NCI-H2227 treated with DMSO at 0.1 percent for 48 hours (cell line): ENCODE data around the gene SLCO2A1.

Experiments
- DNase-seq: peaks from one replicate; lab custom pipeline; 2025; lab: John Stamatoyannopoulos, UW

SLCO2A1 gene

DNA sequence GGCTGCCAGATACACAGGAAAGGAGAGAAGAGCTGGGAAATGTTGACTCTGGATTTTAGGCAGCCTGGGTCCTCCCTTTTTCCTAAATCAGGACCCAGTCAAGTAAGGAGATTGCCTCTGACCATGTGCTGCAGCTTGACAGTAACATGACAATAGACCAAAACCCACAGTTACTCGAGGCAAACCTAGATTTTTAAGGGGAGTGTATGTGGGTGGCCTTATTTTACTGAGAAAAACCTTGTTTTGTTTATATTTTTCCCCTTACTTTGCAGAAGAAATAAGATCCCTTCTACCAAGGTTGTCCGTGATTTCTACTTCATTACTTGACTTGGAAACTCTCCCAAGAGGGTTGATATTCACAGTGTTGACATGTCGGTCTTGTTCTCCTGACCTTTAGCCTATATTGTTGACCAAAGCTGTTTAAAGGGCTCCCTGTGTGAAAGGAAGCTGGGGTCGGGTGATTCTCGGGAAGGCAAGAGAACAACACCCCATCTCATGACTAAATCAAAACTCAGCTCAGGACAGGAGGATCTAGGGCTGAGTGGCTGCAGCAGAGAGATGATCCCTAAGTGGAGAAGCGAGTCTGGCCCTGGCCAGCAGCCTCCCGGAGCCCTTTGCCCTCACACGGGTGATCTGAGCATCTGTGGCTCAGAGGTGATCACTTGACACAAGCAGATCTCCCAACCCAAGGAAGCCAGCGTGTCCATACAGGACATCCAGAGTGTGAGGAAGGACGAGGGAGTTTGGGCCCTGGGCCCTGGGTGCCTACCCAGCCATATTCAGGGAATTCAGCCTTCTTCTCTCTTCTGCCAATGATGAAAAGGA lies 31.0 kb upstream of the SLCO2A1 start:
- no peak for DNase-seq

- no peak for DNase-seq
Measured at GRCh38 chr3:134059671-134060560, 30.2 kb upstream of the SLCO2A1 start.

GRCh38 chr3:134059035-134059601 lies 29.4 kb upstream of the SLCO2A1 start:
- no peak for DNase-seq

- no peak for DNase-seq
Measured at GRCh38 chr3:134057654-134058110, 28.0 kb upstream of the SLCO2A1 start.

DNA sequence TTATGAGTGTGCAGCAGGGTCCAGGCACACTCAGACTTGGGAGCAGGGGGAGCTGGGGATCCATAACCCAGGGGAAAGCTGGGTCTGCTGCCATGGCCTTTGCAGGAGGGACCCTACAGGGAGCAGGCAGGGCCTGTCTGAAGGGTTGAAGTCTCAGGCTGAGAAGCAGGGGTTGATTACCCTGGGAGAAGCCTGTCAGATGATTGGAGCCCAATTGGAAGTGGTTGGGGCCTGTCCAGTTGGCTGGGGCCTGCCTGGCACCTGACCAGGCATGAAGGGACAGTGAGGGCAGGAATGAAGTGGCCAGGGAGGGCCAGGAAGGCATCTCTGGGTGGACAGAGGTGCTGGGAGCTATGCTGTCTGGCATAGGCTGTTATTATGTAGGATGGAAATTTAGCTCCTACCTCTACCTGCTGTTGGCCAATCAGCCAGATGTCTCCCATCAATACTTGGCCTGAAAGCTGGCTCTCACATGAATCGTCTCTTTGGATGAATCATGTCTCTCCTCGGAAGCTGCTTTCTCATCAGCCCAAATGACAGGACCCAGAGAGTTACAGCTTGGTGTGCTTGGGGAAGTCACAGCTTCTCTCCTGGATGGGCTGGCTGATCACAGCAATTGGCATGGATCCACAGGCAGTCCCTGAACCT lies 27.4 kb upstream of the SLCO2A1 start:
- no peak for DNase-seq

DNA sequence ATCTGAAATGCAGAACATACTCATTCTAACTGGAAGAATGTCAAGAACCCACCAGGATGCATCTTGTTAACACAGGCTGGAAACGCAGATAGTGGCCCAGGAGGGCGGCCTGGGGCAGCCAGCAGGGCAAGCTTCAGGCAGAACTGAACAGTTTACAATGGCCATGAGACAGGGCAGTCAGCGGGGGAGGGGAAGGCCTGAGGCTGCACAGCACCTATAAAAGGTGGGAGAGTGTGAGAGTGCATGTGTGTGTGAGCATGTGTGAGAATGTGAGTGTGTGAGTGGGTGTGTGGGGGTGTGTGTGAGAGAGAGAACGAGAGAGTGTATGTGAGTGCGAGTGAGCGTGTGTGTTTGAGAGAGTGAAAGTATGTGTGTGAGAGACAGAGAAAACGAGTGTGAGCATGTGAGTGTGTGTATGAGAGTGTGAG lies 26.8 kb upstream of the SLCO2A1 start:
- DNase-seq = no peak

- no peak for DNase-seq
Measured at GRCh38 chr3:134055661-134056060, 25.9 kb upstream of the SLCO2A1 start.

GRCh38 chr3:134054881-134055280 lies 25.2 kb upstream of the SLCO2A1 start:
- no peak for DNase-seq

DNA sequence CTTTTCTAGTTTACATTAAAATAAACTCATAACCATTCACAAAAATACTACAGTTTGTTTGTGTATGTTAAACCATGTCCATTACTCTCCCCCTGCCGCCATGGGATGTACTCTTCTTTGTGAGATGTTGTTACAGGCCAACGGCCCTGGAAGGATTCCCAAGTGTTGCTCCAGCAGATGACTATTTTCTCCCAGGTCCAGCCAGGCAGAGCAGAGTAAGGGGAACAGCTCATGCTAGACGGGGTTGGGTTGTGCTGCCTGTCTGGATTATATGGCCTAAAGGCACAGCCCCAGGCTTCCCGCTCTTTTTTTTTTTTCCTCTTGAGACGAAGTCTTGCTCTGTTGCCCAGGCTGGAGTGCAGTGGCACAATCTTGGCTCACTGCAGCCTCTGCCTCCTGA lies 24.5 kb upstream of the SLCO2A1 start:
- DNase-seq = no peak

- no peak for DNase-seq
Measured at GRCh38 chr3:134052370-134052769, 22.6 kb upstream of the SLCO2A1 start.

GRCh38 chr3:134049676-134050075 lies 20.0 kb upstream of the SLCO2A1 start:
- DNase-seq = no peak

- DNase-seq = no peak
Measured at GRCh38 chr3:134048278-134048996, 18.7 kb upstream of the SLCO2A1 start.

GRCh38 chr3:134044459-134044858 lies 14.7 kb upstream of the SLCO2A1 start:
- DNase-seq = no peak

- DNase-seq = no peak
Measured at GRCh38 chr3:134040066-134040465, 10.3 kb upstream of the SLCO2A1 start.

- no peak for DNase-seq
Measured at GRCh38 chr3:134039161-134039862, 9.6 kb upstream of the SLCO2A1 start.

GRCh38 chr3:134038716-134039115 lies 9.0 kb upstream of the SLCO2A1 start:
- DNase-seq = no peak

DNA sequence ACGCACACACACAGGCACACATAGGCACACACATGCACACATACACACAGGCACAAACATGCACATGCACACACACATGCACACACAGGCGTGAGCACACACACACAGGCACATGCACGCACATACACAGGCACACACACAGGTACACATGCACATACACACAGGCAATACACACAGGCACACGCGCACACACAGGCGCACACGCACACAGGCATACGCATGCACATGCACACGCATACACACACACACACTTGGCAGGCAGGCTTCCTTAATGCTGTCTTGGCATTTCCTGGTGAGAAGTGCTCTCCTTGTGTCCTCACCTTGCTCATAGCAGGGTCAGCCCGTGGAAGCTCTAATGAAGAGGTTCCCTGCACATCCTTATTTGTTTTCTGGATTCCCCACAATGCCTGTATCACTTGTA lies 8.4 kb upstream of the SLCO2A1 start:
- no peak for DNase-seq

GRCh38 chr3:134037168-134037567 lies 7.4 kb upstream of the SLCO2A1 start:
- no peak for DNase-seq

GRCh38 chr3:134036291-134036690 lies 6.6 kb upstream of the SLCO2A1 start:
- no peak for DNase-seq

DNA sequence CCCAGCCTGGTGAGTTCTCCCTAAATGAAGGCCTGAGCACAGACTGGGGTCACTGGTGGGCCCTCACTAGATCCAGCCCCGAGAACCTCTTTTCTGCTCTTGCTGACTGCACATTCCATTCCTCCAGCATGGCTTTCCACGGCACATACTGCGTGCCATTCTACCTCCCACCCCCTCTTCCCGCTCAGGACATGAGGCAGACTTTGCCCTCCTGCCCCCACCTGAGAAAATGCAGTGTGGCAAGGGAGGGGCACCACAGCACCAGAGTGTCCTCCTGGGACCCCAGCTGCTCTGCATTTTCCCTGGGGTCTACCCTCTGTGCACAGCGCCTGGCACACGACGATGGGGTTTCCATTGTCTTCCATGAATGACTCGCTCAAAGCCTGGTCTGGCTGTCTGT lies 6.1 kb upstream of the SLCO2A1 start:
- DNase-seq = no peak
